22Rv1 (cell line): Measurements from ENCODE around the gene ERFL.

Experiments used
- ZFX ChIP-seq: fragments of 450-650 bp; IDR thresholded peaks from 2 replicates; pipeline ENCODE4 v1.6.1; 2017; ENCODE audit warnings: antibody characterized with exemption, borderline replicate concordance
- TF ChIP-seq, protein P1 (sequence below): fragments of 450-650 bp; IDR thresholded peaks from 2 replicates; pipeline ENCODE4 v1.5.1; 2017; ENCODE audit warnings: mild to moderate bottlenecking

- TF ChIP-seq ZFX, result no peak
- TF ChIP-seq, protein P1, sequence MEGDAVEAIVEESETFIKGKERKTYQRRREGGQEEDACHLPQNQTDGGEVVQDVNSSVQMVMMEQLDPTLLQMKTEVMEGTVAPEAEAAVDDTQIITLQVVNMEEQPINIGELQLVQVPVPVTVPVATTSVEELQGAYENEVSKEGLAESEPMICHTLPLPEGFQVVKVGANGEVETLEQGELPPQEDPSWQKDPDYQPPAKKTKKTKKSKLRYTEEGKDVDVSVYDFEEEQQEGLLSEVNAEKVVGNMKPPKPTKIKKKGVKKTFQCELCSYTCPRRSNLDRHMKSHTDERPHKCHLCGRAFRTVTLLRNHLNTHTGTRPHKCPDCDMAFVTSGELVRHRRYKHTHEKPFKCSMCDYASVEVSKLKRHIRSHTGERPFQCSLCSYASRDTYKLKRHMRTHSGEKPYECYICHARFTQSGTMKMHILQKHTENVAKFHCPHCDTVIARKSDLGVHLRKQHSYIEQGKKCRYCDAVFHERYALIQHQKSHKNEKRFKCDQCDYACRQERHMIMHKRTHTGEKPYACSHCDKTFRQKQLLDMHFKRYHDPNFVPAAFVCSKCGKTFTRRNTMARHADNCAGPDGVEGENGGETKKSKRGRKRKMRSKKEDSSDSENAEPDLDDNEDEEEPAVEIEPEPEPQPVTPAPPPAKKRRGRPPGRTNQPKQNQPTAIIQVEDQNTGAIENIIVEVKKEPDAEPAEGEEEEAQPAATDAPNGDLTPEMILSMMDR, result no peak
These were observed 49.2 kb downstream of the ERFL start for GRCh38 chr19:41879080-41879479.
